Measurements from ENCODE around the gene THSD7B.

GRCh38 chr2:137547842-137548241 lies 782.5 kb downstream of the THSD7B start:
- no peak for TF ChIP-seq CTCF (IDR thresholded peaks at IDR 0.05)
- no peak for TF ChIP-seq POLR2A (IDR thresholded peaks at IDR 0.05)

Measured in prostate gland (tissue), 2 donors.